Lung (tissue), 12 donors: Measurements from ENCODE around the gene MSLN. TPM values are rescaled to one million over a fixed set of nuclear protein-coding genes. Genes with fewer than 3 reads are reported as not detected.

ENCODE experiments used
- ATAC-seq: fragments of 200-7000 bp; cut with Tn5 transposase; one replicate; pipeline ENCODE4 v1.9.1; 2020; ENCODE audit warnings: moderate number of reproducible peaks; ENCODE audit not compliant: insufficient read depth, low FRiP score
- DNase-seq, 3 donors: peaks; one replicate each; pipeline ENCODE4 v3.0.0-alpha.2; 2013 to 2017
- H3K27ac ChIP-seq, 2 donors: one replicate each; pipeline ENCODE4 v1.5.1; 2013; ENCODE audit warnings: mild to moderate bottlenecking in 2 of 2, moderate library complexity in 2 of 2, control low read depth in 1 of 2, inconsistent platforms in 1 of 2, low read depth in 1 of 2, low read length in 1 of 2
- H3K27me3 ChIP-seq, 3 donors: one replicate each; pipeline ENCODE4 v1.5.1; 2013; ENCODE audit warnings: low read length in 2 of 3; ENCODE audit not compliant: control insufficient read depth in 3 of 3, insufficient read depth in 3 of 3
- H3K36me3 ChIP-seq, 4 donors: one replicate each; pipeline ENCODE4 v1.5.1; 2013; ENCODE audit warnings: low read length in 4 of 4, mild to moderate bottlenecking in 1 of 4, moderate library complexity in 1 of 4; ENCODE audit not compliant: control insufficient read depth in 4 of 4, insufficient read depth in 4 of 4
- H3K4me1 ChIP-seq, 5 donors: one replicate each; pipeline ENCODE4 v1.5.1; 2013; ENCODE audit warnings: low read length in 5 of 5, mild to moderate bottlenecking in 2 of 5, moderate library complexity in 1 of 5; ENCODE audit not compliant: control insufficient read depth in 5 of 5, insufficient read depth in 5 of 5
- H3K4me3 ChIP-seq: one replicate; pipeline ENCODE4 v1.5.1; 2013; ENCODE audit warnings: mild to moderate bottlenecking, control low read depth, moderate library complexity
- H3K9ac ChIP-seq, 2 donors: one replicate each; pipeline ENCODE4 v1.5.1; 2013; ENCODE audit warnings: low read length in 2 of 2, control low read depth in 1 of 2; ENCODE audit not compliant: insufficient read depth in 1 of 2
- H3K9me3 ChIP-seq, 4 donors: one replicate each; pipeline ENCODE4 v1.5.1; 2013; ENCODE audit warnings: low read length in 3 of 4, mild to moderate bottlenecking in 1 of 4, moderate library complexity in 1 of 4; ENCODE audit not compliant: control insufficient read depth in 4 of 4, insufficient read depth in 3 of 4
- WGBS, 2 donors: extraction: QIAGEN DNeasy Blood & Tissue Kit; methylation state at CpG; one replicate each; pipeline ENCODE4 v1.1.7; 2013; 5-methylcytosine and 5-hydroxymethylcytosine counted together
- polyA plus RNA-seq, 2 donors: library from polyadenylated mRNA; stranded (reverse); fragments of 200-250 nt; gene quantifications; one replicate each; pipeline ENCODE4 v1.2.1, GENCODE V29; 2013
- total RNA-seq, 2 donors: library from RNA; depleted of rRNA in 1 of 2; stranded (reverse); fragments of >200 nt in 1 of 2; gene quantifications; one replicate each; pipeline ENCODE4 v1.2.1, GENCODE V29; 2014 to 2021
- TF ChIP-seq, protein P1 (sequence below): IDR thresholded peaks from 2 replicates; pipeline ENCODE4 v1.5.1; 2012; ENCODE audit warnings: mild to moderate bottlenecking; ENCODE audit errors: control extremely low read depth, extremely low read depth
- donor health status: control.
- donor health status: control.
- donor health status: Bipolar disorder and iron deficiency.
- donor health status: healthy.
- donor health status: DM: yes; HTN: yes; CAD: no.

The MSLN gene
- total and polyA plus RNA-seq, 4 donors = 98.8 to 155 (median 120) TPM

DNA sequence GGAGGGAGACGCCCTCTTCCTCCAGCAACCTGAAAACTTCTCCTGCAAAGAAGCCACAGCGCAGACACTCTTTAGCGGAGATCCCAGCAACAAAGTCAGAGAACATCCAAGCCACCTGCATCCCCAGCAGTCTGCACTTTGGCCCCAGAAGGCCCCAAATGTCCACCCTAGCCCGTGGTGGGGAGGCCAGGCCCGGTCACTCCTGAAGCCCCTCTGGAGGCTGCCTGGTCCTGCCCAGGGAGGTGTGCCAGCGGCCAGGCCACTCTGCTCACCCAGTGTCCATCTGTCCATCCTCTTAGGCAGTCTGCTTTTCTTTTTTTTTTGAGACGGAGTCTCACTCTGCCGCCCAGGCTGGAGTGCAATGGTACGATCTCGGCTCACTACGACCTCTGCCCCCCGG is 28.2 kb upstream of the MSLN start:
- no peak overlapping the region for H3K9ac ChIP-seq
- WGBS, 2 donors = 94 to 95% methylated on average over 12 of the region's 12 CpGs
- H3K4me1 ChIP-seq = peaks cover 0 to 7% (median 3%) of the 10 kb centered on the region in 5 donors
- H3K4me3 ChIP-seq = no peak overlapping the region
- peaks cover 0 to 3% (median 2%) of the 10 kb centered on the region in 3 donors for H3K27me3 ChIP-seq
- H3K9me3 ChIP-seq = no peaks in the 10 kb centered on the region
- ATAC-seq = no peak
- no peak for DNase-seq
- H3K36me3 ChIP-seq = peaks cover 5 to 52% (median 11%) of the 10 kb centered on the region in 4 donors
- H3K27ac ChIP-seq = no peak overlapping the region
- TF ChIP-seq, protein P1, sequence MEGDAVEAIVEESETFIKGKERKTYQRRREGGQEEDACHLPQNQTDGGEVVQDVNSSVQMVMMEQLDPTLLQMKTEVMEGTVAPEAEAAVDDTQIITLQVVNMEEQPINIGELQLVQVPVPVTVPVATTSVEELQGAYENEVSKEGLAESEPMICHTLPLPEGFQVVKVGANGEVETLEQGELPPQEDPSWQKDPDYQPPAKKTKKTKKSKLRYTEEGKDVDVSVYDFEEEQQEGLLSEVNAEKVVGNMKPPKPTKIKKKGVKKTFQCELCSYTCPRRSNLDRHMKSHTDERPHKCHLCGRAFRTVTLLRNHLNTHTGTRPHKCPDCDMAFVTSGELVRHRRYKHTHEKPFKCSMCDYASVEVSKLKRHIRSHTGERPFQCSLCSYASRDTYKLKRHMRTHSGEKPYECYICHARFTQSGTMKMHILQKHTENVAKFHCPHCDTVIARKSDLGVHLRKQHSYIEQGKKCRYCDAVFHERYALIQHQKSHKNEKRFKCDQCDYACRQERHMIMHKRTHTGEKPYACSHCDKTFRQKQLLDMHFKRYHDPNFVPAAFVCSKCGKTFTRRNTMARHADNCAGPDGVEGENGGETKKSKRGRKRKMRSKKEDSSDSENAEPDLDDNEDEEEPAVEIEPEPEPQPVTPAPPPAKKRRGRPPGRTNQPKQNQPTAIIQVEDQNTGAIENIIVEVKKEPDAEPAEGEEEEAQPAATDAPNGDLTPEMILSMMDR = no peak

DNA sequence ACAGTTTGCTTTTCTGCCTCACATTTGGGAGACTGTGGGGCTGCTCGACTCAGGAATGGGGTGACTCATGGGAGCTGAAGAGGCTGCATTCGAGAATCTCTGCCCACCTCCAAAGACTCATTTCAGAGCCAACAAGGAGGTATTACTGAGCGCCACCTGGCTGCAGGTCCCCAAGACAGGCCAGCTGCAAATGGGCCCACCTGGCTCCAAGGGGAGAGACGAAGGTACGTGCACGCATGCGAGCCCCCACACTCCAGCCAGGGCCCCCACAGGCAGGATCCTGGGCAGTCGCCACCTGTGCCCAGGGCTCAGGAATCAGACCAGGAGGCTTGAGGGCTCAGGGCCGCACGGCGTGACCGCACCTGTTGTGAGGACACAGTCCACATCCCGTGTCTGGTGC is 27.6 kb upstream of the MSLN start:
- peaks cover 5 to 57% (median 12%) of the 10 kb centered on the region in 4 donors for H3K36me3 ChIP-seq
- TF ChIP-seq, protein P1 = no peak
- H3K27ac ChIP-seq = no peak overlapping the region
- H3K9me3 ChIP-seq = no peaks in the 10 kb centered on the region
- no peaks in the 10 kb centered on the region for H3K27me3 ChIP-seq
- DNase-seq (no peak), ATAC-seq (no peak)
- WGBS, 2 donors = 92% methylated on average over 13 of the region's 13 CpGs
- peaks cover 0 to 5% (median 3%) of the 10 kb centered on the region in 5 donors for H3K4me1 ChIP-seq
- no peak overlapping the region for H3K4me3 ChIP-seq
- H3K9ac ChIP-seq = no peak overlapping the region

DNA sequence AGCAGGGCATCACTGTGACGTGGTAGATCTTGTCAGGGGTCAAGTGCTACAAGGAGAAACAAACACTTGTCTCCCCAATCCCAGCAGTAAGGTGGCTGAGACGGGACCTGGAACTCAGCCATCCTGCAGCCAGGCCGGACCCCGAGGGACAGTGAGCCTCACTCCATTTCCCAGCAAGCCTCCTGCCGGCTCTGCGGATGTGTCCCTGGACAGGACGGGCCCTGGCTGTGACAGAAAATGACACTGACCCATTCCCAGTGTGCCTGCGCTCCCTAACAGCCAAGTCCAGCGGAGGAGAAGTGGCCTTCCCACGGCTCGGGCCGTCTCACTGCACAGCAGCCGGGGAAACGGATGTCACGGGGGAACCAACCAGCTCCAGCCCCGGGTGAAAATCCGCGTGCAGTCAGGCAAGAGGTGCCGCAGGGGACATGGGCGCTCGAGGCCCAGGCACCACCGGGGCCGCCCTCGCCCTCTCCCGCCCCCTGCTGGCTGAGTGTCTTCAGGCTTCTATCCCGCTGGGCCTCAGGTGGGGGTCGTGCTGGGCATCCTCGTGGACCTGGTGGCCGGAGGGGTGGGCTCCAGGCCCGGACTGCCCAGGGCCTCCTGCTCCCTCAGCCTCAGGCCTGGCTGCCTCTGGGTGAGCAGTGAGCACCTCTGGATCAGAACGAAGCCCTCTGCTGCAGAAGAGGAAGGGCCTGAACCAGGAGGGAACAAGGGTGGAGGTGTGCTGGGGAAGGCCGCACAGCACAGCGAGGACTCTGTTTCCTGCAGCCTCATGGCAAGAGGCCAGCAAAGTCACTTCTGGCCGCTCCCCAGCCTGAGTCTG is 26.9 kb upstream of the MSLN start:
- 85 to 90% methylated on average over 30 to 34 of the region's 34 CpGs for WGBS, 2 donors
- Histone ChIP-seq H3K9me3 (no peaks in the 10 kb centered on the region), H3K4me3 (no peak overlapping the region), H3K36me3 (peaks cover 5 to 58% (median 13%) of the 10 kb centered on the region in 4 donors), H3K27ac (no peak overlapping the region), H3K27me3 (no peaks in the 10 kb centered on the region), H3K9ac (no peak overlapping the region), H3K4me1 (peaks cover 0 to 3% (median under 1%) of the 10 kb centered on the region in 5 donors)
- ATAC-seq (no peak), DNase-seq (no peak)
- TF ChIP-seq, protein P1 = no peak
